GM06990 (cell line): ENCODE data around the gene KCMF1.

Experiments used
- DNase-seq: peaks from one replicate; pipeline ENCODE4 v3.0.0-alpha.2; 2011; ENCODE audit not compliant: insufficient read length; ENCODE audit errors: extremely low read depth
- H3K27me3 ChIP-seq: replicated peaks from 2 replicates; pipeline ENCODE4 v1.6.0; 2011; ENCODE audit warnings: low read length; ENCODE audit not compliant: control insufficient read depth, insufficient read depth
- H3K36me3 ChIP-seq: 2 replicates; pipeline ENCODE4 v1.5.1; 2011; ENCODE audit warnings: low read length; ENCODE audit not compliant: control insufficient read depth, insufficient read depth
- H3K4me3 ChIP-seq: replicated peaks from 2 replicates; pipeline ENCODE4 v1.5.1; 2011; ENCODE audit warnings: low read depth, mild to moderate bottlenecking, control low read depth, low read length
- CTCF ChIP-seq: IDR thresholded peaks from 2 replicates; pipeline ENCODE4 v1.5.1; 2011; ENCODE audit warnings: low read length, control low read depth, mild to moderate bottlenecking, inconsistent platforms; ENCODE audit not compliant: insufficient read depth, poor library complexity, severe bottlenecking

The KCMF1 gene

GRCh38 chr2:84927275-84927627 is 43.7 kb upstream of the KCMF1 start:
- Histone ChIP-seq H3K27me3 (no peaks in the 10 kb centered on the region), H3K4me3 (peak overlapping the region; percentile 74), H3K36me3 (no peaks in the 10 kb centered on the region)
- no peak for DNase-seq
- no peak for TF ChIP-seq CTCF

GRCh38 chr2:84931384-84931821 is 39.6 kb upstream of the KCMF1 start:
- no peak for TF ChIP-seq CTCF
- H3K36me3 ChIP-seq, result no peaks in the 10 kb centered on the region
- no peak for DNase-seq
- no peaks in the 10 kb centered on the region for H3K27me3 ChIP-seq
- no peak overlapping the region for H3K4me3 ChIP-seq

GRCh38 chr2:84938194-84938879 is 32.6 kb upstream of the KCMF1 start:
- TF ChIP-seq CTCF, result no peak
- Histone ChIP-seq H3K36me3 (no peaks in the 10 kb centered on the region), H3K27me3 (no peaks in the 10 kb centered on the region), H3K4me3 (no peak overlapping the region)
- DNase-seq, result peak; percentile 79

- Histone ChIP-seq H3K4me3 (peak overlapping the region; percentile 49), H3K27me3 (no peaks in the 10 kb centered on the region), H3K36me3 (no peaks in the 10 kb centered on the region)
- peak; percentile 89 for DNase-seq
- no peak for TF ChIP-seq CTCF
Observed at GRCh38 chr2:84939426-84940087, 31.4 kb upstream of the KCMF1 start.

- TF ChIP-seq CTCF, result no peak
- no peak for DNase-seq
Observed at GRCh38 chr2:84940088-84940470, 30.9 kb upstream of the KCMF1 start.

More at GRCh38 chr2:84940088-84940470, 30.9 kb upstream of the KCMF1 start:
- no peaks in the 10 kb centered on the region for H3K36me3 ChIP-seq
- peak overlapping the region; percentile 23; the same call in 1 of the 2 replicates for H3K4me3 ChIP-seq
- no peaks in the 10 kb centered on the region for H3K27me3 ChIP-seq
